Cardiac fibroblast (primary cell): ENCODE measurements around the gene RAB17.

ENCODE experiments used
- DNase-seq, 2 donors: peaks; one replicate each; pipeline versions ENCODE4 v3.0.0 to v3.0.0-alpha.2; 2010; ENCODE audit warnings: low read depth in 2 of 2
- H3K4me3 ChIP-seq, 2 donors: replicated peaks in 1 of 2; 1 replicate in 1 of 2; 2 replicates in 1 of 2; pipeline ENCODE4 v1.5.1; 2011; ENCODE audit warnings: low read depth in 2 of 2, low read length in 2 of 2, mild to moderate bottlenecking in 2 of 2, moderate library complexity in 1 of 2
- TF ChIP-seq, protein P1 (sequence below): IDR thresholded peaks from one replicate; pipeline ENCODE4 v1.5.1; 2011; ENCODE audit warnings: low read depth, mild to moderate bottlenecking, low read length, inconsistent platforms

Gene RAB17, protein sequence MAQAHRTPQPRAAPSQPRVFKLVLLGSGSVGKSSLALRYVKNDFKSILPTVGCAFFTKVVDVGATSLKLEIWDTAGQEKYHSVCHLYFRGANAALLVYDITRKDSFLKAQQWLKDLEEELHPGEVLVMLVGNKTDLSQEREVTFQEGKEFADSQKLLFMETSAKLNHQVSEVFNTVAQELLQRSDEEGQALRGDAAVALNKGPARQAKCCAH

DNA sequence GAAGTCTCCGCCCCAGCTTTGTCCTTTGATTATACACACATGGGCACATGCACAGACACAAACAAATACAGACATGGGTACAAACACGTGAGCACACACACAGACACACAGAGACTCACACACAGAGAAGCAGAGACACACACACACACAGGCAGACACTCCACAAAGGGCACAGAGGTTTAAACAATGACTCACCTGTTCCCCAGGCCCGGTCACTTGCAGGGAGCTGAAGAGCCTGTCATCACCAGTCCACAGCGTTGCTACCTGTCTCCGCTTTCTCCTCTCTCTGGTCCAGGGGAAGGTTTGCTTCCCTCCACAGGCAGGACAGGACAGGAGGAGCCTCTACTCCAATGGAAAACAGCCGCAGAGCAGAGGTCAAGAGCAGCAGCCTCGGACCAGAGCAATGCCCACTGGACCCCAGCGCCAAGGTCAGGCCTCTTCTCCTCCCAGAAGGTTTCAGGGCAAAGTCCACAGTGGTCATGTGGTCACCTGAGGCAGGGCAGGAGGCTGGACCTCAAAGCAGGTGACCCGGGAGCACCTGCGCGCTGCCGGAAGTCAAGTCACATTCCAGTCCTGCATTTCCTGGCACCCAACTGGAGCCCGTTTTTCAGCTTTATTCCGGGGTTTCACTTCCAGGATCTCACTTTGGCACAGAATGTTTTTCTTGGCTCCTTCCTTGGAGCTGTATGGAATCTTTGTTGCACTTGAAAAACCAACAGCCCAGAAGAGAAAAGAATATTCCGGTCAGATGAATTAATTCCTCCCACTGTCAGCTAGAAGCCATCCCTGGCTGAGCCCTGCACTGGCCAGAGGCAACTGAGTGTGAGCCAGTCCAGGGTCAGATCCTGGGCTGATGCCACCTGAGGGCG, at the start of gene RAB17:
Gene RAB17 (minus strand): TSS at position 463 of the 869 bp plus-strand sequence. CDS start 4,580 bp downstream, outside the sequence.
- TF ChIP-seq, protein P1, sequence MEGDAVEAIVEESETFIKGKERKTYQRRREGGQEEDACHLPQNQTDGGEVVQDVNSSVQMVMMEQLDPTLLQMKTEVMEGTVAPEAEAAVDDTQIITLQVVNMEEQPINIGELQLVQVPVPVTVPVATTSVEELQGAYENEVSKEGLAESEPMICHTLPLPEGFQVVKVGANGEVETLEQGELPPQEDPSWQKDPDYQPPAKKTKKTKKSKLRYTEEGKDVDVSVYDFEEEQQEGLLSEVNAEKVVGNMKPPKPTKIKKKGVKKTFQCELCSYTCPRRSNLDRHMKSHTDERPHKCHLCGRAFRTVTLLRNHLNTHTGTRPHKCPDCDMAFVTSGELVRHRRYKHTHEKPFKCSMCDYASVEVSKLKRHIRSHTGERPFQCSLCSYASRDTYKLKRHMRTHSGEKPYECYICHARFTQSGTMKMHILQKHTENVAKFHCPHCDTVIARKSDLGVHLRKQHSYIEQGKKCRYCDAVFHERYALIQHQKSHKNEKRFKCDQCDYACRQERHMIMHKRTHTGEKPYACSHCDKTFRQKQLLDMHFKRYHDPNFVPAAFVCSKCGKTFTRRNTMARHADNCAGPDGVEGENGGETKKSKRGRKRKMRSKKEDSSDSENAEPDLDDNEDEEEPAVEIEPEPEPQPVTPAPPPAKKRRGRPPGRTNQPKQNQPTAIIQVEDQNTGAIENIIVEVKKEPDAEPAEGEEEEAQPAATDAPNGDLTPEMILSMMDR: no peak
- H3K4me3 ChIP-seq: no peak within 1 kb of the TSS
- peak; percentile 43 to 52 for DNase-seq

DNA sequence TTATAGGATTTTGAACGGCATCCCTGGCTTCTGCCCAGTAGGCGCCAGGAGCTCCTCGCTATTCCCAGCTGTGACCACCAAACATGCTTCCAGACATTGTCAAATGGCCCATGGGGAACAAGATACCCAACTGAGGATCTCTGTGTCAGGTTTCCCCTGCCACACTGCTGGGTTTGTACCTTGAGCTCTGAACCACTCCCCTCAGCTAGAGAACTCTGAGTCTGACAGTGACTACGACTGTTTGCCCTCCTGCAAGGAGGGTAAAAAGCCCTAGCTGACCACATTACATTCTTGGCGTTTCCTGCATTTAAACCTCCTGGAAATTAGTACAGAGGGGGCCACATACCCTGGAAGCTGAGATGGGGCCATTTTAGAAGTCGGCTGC, 49.3 kb upstream of the RAB17 start:
- H3K4me3 ChIP-seq: no peak overlapping the region
- DNase-seq: no peak
- TF ChIP-seq, protein P1: no peak

DNA sequence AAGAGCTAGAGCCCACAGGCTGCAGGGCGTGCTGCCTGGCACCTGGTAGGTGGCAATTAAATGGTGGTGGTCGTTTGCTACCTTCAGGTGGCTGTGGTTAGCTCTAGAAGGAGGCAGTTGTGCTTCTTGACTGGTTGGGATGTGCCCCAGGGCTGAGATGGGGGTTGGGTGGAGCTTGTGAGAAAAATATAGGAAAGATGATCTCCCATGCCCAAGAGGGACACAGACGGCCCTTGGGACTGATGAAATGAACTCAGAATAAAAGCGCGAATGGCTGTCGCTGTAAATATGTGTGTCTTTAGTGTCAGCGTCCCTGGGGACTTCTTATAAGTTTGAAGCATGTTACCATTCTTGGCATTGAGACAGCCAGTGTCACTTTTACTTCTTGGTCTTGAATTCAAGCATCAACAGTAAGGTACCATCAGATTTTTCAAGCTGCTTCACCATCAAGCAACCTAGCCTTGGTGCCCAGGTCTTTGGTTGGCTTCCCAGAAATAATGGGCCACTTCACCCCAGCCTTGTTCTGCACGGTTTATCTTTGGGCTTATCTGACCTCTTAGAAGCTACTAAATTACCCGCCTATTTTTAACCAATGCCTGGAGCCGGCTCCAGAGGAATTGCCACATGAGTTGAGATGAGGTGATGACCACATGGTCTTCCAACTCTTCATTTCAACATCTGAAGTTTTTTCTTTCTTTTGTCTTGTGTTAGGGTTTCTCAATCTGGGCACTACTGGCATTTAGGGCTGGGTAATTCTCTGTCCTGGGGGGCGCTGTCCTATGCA, 48.7 kb upstream of the RAB17 start:
- no peak for DNase-seq
- no peak overlapping the region for H3K4me3 ChIP-seq

DNA sequence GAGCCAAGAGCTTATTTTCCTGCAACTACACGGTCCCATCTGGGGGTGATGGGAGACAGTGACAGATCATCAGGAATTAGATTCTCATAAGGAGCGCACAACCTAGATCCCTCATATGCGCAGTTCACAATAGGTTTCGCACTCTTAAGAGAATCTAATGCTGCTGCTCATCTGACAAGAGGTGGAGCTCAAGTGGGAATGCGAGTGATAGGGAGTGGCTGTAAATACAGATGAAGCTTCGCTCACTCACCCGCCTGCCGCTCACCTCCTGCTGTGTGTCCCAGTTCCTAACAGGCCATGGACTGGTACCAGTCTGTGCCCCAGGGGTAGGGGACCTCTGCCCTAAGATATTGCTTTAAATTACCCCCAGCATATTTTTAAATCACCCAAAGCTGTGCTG, 47.6 kb upstream of the RAB17 start:
- no peak overlapping the region for H3K4me3 ChIP-seq
- DNase-seq: no peak
- TF ChIP-seq, protein P1: no peak

More for the DNA sequence above, 48.7 kb upstream of the RAB17 start:
- TF ChIP-seq, protein P1: no peak

DNA sequence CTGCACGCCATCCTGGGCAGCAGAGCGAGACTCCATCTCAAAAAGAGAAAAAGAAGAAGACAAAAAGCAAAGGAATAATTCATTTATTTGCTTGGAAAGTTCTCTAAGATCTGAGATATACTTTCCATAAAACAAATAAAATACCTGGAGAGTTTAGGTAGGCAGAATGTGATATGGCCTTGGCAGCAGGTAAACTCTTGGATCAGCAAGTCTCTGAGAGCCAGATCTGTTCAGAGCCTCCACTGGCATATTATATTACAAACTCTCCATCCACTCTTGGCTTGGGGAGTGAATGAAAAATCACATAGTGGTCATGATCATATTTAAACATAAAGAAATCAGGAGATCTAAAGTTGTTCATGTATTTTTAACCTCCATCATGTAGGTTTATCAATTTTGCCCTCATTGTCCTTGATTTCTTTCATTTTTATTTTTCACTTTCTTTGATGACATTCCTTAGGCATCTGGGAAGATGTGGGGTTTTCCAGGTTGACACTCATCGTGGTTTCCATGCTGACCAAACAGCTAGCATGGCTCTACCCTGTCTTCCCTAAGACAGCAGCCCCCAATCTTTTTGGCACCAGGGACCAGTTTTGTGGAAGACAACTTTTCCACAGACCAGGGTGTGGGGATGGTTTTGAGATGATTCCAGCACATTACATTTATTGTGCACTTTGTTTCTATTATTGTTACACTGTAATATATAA, 47.0 kb upstream of the RAB17 start:
- H3K4me3 ChIP-seq: no peak overlapping the region
- DNase-seq: no peak
- TF ChIP-seq, protein P1: no peak

DNA sequence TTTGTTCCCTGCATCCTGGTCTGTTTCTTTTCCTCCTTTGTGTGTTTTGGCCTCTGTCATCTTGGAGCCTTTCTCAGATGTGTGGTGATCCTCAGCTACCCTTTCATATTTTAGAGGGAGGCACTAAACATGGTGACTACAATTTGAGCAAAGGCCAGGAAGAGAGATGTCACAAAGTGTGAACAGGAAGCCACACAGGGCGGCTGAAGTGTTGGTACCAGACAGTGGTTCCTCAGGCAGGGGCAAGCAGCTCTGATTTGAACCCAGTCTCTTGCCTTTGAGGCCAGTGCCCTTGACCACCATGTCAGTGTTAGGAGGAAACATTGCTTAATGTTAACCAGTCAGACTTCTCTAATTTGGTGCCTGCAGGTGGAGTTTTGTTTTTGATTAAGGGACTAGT, 46.0 kb upstream of the RAB17 start:
- DNase-seq: no peak
- no peak overlapping the region for H3K4me3 ChIP-seq
- TF ChIP-seq, protein P1: no peak
